Head of caudate nucleus (tissue), 42 donors: ENCODE data around the gene OXA1L.
"Not testable (repeated sequence)": the region's sequence is repeated elsewhere in the genome, so short reads cannot be mapped to it uniquely, and the experiment has no call there.

Experiments used
- DNase-seq, 42 donors: peaks; one replicate each; pipeline versions ENCODE4 v3.0.0 to v3.0.0-alpha.2; 2020 to 2021; ENCODE audit warnings: mixed read lengths in 7 of 42
- intact Hi-C: fragments of 100-400 bp; cut with DNase I; formaldehyde crosslinking; loops from one replicate; pipeline ENCODE4 v1.15.0; 2022

Gene OXA1L

DNA sequence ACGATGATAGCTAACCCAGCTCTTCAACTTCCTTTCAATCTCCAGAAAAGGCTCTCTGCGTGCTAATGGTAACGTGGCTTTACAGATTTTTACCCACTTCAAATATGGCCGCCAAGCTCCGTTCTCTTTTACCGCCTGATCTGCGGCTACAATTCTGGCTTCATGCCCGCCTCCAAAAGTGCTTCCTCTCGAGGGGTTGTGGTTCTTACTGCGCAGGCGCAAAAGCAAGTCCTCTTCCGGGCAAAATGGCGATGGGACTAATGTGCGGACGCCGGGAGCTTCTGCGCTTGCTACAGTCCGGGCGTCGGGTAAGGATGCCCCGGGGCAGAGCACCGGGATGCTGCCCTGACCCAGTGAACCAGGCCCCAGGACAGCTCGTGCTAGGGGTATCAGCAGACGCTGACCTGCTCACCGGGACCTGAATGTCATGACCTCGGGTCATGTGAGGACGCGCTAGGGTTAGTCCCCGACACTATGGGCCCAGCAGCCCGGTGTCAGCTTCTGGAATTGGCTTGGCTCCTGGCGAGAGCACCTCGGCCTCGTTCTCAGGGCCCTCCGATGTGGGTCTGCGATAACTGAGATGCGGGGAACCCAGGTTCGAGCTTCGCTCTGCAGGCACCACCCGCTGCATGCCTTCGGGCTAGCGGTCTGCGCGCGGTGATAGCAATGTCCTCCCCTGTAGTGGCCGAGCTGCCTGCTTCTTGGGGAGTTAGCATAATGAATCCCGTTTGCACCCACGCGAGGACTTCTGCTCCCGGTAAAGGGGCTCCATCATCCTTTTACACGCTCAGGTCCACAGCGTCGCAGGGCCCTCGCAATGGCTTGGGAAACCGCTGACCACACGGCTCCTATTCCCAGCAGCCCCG is at the start of gene OXA1L:
TSS of gene OXA1L (plus strand) at position 232 of the 866 bp plus-strand sequence. CDS start at position 246, 14 bp downstream.
- intact Hi-C loops, result loop anchor here (2.0 to 5.0 kb wide), 2 partner anchors 51 to 178 kb away; partner anchors contain the start of genes DAD1 and SLC7A7

DNA sequence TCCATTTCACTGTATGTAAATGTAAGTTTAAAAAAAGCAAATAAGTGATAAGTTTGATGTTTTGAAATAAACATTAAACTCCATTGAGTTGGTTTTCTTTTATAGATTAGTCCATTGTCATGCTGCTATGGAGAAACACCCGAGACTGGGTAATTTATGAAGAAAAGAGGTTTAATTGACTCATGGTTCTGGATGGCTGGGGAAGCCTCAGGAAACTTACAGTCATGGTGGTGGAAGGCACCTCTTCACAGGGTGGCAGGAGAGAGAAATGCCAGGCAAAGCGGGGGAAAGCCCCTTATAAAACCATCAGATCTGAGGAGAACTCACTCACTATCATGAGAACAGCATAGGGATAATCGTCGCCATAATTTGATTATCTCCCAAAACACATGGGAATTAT is 48.4 kb upstream of the OXA1L start:
- intact Hi-C loops, result no loop called here
- no peak for DNase-seq

More for the DNA sequence above, at the start of gene OXA1L:
- DNase-seq, result peak; percentile 90 to 99 (median 96)

DNA sequence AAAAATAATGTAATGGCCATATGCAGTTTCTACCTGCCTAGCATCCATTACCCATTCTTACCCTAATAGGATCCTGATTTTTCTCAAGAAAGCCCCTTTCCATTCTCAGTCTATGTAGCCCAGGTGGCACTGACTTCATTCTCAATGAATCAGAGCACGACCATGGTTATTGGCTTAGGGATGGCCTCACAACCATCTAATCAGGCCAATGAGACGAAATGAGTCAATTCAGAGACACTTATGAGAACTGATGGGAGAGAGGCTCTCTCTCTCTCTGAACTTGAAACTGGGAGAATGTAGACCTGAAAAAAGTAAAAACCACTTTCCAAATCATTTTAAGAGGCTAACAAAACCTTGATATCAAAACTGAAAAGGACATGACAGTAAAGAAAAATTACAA is 45.3 kb upstream of the OXA1L start:
- DNase-seq, result no peak
- intact Hi-C loops, result no loop called here

DNA sequence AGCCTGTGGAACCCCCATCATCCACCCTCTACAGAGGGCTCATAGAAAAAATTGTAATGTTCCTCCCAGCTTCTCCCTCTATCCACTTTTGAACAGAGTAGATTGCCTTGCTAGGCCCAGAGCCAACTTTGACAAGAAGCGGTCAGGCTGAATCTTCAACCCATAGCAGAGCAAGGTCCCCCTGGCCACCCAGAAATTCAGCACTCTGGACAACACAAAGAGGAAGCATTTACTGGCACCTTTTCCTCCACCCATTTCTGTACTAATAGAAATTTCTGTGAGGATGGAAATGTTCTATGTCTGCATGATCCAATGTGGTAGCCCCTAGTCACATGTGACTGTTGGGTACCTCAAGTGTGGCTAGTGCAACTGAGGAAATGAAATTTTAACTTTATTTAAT is 42.7 kb upstream of the OXA1L start:
- no peak for DNase-seq
- intact Hi-C loops, result no loop called here

DNA sequence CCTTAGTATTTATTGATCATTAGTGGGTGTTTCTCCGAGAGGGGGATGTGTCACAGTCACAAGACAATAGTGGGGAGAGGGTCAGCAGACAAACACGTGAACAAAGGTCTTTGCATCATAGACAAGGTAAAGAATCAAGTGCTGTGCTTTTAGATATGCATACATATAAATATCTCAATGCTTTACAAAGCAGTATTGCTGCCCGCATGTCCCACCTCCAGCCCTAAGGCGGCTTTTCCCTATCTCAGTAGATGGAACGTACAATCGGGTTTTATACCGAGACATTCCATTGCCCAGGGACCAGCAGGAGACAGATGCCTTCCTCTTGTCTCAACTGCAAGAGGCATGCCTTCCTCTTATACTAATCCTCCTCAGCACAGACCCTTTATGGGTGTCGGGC is 41.6 kb upstream of the OXA1L start:
- DNase-seq, intact Hi-C loops: not testable (repeated sequence)

DNA sequence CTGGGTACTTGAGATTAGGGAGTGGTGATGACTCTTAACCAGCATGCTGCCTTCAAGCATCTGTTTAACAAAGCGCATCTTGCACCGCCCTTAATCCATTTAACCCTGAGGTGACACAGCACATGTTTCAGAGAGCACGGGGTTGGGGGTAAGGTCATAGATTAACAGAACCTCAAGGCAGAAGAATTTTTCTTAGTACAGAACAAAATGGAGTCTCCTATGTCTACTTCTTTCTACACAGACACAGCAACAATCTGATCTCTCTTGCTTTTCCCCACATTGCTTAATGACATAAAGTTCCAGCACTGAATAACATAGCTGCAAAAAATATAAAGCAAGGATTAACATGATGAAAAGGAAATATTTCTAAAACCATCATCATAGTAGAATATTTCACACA is 41.1 kb upstream of the OXA1L start:
- intact Hi-C loops, result not testable (repeated sequence)

DNA sequence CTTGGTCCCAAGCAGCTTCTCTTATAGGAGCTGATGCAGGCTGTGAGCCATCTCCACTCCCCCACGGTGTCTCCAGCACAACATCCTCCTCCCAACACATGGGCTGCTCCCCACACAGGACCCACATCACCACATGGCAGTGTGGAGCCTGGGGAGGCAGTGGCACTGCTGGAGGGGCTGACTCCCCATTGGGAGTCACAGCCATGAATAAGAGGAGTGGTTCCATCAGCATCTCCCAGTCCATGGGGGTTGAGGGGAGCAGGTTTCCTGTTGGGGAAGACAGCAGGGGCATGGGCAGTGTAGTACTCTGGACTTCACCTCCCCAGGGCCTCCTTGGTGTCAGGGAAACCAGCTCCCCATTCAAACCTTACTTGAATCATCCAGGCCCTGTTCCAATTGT is 40.5 kb upstream of the OXA1L start:
- intact Hi-C loops, result no loop called here
- no peak for DNase-seq

More for the DNA sequence above, 41.1 kb upstream of the OXA1L start:
- DNase-seq, result not testable (repeated sequence)

DNA sequence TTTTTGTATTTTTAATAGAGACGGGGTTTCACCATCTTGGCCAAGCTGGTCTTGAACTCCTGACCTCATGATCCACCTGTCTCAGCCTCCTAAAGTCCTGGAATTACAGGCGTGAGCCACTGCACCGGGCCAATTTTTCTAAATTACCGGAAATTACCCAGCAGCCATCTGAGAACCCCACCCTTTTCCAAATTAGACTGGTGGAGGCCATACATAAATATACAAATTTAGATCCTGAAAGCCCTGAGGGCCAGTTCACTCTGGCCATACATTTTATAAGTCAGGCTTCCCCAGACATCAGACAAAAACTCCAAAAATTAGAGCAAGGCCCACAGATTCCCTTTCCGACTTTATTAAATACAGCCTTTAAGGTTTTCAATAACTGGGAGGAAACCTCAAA is 34.4 kb upstream of the OXA1L start:
- intact Hi-C loops, DNase-seq: not testable (repeated sequence)

DNA sequence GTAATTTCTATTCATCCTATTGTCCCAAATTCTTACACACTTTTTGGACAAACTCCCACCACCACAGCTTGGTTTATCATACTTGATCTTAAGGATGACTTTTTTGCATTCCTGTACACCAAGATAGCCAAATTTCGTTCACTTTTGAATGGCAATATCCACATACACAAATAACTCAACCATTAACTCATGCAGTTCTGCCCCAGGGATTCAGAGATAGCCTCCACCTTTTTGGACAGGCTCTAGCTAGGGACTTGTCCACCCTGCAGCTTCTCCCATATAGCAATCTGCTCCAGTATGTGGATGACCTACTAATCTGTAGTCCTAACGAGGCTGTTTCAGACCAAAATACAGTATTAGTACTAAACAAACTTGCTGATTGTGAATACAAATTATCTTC is 32.7 kb upstream of the OXA1L start:
- intact Hi-C loops, result no loop called here
- DNase-seq, result no peak

DNA sequence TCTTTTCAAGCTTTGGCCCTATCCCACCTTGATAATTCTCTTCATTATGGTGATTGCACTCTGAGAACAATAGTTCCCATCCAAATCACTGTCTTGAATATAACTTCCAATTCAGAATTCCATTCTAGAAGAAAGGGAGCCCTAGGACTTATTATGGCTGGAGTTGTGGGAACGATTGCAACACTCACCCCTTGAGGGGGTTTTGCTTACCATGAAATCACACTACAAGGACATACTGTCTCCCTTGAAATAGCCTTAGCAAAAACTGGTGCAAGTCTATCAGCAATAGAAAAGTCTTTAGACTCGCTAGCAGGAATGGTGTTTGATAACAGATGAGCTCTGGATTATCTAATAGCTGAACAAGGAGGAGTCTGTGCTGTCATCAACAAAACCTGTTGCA is 31.4 kb upstream of the OXA1L start:
- intact Hi-C loops, result no loop called here
- DNase-seq, result no peak

DNA sequence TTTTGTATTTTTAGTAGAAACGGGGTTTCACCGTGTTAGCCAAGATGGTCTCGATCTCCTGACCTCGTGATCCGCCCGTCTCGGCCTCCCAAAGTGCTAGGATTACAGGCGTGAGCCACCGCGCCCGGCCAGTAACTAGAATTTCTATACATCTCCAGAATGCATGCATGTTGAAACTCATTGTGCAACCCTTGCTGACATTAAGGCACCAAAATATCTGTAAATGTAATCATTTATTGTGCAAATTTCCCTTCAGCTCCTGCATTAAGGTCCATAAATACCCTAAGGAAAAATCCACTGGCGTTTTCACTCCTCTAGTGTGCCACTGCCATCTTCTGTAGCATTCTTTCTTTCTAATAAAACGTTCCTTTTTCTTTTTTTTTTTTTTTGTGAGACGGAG is 30.1 kb upstream of the OXA1L start:
- intact Hi-C loops, DNase-seq: not testable (repeated sequence)

DNA sequence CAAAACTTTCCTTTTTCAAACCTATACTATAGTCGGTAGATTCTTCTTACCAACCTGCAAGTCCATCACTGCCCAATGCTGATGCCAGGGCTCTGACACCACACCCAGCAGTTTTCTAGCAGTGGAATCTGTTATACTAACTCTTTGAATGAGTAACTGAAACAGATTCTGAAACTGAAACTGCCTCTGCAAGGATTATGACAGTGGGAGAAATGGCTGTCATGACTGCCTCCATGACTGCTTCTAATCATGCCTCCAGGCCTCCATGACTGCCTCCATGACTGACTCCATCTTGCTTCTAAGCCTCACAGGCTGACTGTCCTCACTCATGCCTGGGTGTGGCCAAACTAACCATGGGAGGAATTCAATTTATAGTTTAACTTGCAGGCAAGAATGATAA is 29.4 kb upstream of the OXA1L start:
- intact Hi-C loops, result no loop called here
- DNase-seq, result no peak

DNA sequence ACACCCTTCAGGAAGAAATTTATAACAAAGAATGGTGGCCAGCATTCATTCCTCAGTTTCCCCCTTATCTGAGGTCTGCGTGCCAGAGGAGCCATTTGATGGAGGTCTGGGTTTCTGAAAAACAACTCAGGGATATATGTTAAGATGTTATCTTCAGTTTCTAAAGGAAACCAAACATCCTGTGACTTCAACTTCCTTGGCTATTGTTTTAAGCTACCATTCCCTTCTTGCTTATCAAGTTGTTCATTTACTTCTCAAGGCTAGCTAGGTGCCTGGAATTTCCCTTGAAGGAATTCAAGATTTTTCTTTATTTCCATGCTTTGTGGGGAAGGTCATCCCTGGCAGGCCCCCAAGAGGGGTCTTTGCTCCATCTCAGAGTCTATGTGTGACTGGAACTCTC is 27.1 kb upstream of the OXA1L start:
- intact Hi-C loops, result no loop called here
- no peak for DNase-seq

DNA sequence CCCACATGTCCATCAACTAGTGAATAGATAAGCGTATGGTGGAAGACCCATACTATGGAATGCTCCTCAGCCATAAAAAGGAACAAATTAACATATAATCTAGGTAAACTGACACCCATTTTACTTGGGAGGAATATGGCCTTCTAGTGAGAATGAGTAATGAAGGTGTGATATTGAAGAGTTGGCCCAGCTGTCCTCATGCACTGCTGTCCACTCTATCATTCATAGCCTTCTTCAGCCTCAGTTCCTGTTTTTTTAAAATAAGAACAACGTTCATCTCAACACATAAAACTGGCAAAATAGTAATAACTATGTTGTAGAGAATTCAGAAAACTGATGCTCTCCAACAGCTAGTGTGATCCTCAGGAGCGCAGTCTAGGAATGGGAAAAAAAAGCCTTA is 26.5 kb upstream of the OXA1L start:
- intact Hi-C loops, result no loop called here
- no peak for DNase-seq

DNA sequence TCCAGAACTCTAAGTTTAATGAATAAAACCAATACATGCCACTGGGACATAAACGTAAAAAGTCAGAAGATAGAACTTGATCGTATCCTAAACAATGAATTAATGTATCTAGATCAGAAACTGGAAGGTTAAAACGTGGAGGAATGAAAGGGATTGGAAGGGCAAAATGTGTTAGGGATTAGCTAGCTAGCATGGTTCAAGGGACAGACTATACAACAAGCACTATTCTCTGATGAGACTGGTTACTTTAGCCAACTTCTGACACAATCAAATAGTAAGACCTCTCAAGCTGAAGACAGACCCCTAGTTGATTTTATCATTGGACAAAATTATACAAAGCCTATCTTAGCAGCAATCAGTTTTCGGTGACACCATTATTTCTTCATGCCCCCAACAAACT is 18.7 kb upstream of the OXA1L start:
- no peak for DNase-seq
- intact Hi-C loops, result no loop called here

DNA sequence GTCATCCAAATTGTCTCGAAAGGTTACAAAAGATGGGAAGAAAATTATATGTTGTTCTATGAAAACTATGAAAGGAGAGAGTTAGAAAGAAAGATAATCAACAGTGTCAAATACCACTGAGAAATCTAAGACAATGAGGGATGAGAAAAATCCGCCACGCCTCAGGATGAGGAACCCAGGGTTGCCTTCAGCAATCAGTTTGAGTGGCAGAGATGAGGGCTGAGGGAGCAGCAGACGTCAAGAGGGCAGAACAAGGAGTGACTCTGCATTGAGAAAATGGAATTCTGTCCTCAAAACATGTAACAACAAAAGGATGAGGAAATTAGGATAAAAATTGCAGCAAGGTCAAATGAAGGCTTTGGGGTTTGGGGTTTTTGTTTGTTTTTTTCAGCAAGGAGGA is 18.3 kb upstream of the OXA1L start:
- intact Hi-C loops, result no loop called here
- DNase-seq, result peak in 3 of 42 donors; percentile 10 to 17 (median 11)

DNA sequence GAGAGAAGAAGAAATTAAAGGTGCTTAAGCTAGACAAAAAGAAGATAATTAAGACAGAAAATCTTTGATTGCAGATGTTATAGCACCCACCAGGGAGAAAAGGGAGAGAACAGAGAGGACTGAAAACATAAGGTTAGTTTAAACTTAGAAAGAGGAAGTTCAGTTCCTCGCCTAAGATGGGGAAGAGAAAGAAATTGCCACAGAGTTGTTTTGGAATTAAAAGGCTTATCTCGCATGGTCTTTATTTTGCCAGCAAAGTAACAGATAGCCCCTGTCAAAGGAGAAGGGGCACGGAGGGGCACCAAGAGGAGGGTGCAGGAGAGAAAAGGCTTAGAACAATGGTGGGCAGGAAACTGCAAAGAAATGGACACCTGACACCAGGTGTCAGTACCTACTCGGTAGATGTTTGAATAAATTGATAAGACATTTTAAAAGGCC is 17.8 kb upstream of the OXA1L start:
- DNase-seq, result no peak
- intact Hi-C loops, result no loop called here

DNA sequence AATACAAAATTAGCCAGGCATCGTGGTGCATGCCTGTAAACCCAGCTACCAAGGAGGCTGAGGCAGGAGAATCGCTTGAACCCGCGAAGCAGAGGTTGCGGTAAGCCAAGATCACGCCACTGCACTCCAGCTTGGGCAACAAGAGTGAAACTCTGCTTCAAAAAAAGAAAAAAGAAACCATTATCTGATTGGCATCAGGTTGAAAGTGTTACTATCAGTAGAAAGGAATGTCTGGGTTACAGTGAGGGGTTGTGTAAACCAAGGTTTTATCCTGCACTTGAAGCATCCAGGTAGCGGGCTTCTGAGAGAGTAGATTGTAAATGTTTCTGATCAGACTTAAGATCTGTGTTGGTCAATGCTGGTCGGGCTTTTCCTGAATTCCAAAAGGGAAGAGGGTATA is 14.1 kb upstream of the OXA1L start:
- intact Hi-C loops, result no loop called here
- DNase-seq, result no peak

DNA sequence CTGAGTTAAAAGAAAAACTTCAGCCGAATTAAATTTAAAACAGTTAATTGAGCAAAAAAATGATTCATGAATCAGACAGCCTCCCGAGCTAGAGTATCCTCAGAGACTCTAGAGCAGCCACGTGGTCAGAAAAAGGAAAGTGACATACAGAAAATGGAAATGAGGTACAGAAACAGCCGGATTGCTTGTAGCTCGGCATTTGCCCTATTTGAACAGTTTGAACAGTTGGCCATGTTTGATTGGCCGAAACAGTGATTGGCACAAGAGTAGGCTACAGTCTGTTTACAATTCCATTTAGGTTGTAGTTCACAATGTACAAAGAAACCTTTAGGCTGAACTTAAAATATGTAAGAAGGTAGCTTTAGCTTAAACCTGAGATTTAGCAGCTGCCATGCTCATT is 12.9 kb upstream of the OXA1L start:
- intact Hi-C loops, result no loop called here
- DNase-seq, result peak in 2 of 42 donors; percentile 8

DNA sequence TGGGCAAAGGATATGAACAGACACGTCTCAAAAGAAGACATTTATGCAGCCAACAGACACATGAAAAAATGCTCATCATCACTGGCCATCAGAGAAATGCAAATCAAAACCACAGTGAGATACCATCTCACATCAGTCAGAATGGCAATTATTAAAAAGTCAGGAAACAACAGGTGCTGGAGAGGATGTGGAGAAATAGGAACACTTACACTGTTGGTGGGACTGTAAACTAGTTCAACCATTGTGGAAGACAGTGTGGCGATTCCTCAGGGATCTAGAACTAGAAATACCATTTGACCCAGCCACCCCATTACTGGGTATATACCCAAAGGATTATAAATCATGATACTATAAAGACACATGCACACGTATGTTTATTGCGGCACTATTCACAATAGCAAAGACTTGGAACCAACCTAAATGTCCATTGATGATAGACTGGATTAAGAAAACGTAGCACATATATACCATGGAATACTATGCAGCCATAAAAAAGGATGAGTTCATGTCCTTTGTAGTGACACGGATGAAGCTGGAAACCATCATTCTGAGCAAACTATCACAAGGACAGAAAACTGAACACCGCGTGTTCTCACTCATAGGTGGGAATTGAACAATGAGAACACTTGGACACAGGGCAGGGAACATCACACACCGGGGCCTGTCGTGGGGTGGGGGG is 8.4 kb upstream of the OXA1L start:
- intact Hi-C loops, DNase-seq: not testable (repeated sequence)
